H1 (cell line): Measurements from ENCODE around the gene ADH1A. TPM values are rescaled to one million over a fixed set of nuclear protein-coding genes. Genes with fewer than 3 reads are reported as not detected.
"Not testable (repeated sequence)": the region's sequence is repeated elsewhere in the genome, so short reads cannot be mapped to it uniquely, and the experiment has no call there.

Experiments used
- CTCF ChIA-PET: fragments of 300-600 bp; sonication (Branson Sonifier 250); formaldehyde crosslinking; loops from one replicate; lab custom pipeline; 2021; ENCODE audit not compliant: partially characterized antibody; lab: Charles Lee
- POLR2A ChIA-PET: fragments of 300-600 bp; sonication (Branson Sonifier 250); formaldehyde crosslinking; loops from one replicate; lab custom pipeline; 2021; ENCODE audit warnings: inconsistent platforms; ENCODE audit not compliant: partially characterized antibody; lab: Charles Lee
- DNase-seq, 2 experiments: peaks; one replicate each; pipeline versions ENCODE4 v3.0.0 to v3.0.0-alpha.2; 2010 to 2022; ENCODE audit warnings: low spot score in 2 of 2, low read depth in 1 of 2, mixed read lengths in 1 of 2
- FAIRE-seq: peaks from 2 replicates; lab custom pipeline; 2011; peaks lifted over from hg19 to GRCh38; lab: Jason Lieb, UNC
- H2AFZ ChIP-seq: 2 replicates; pipeline ENCODE4 v1.8.1; 2012; ENCODE audit warnings: low read length, inconsistent platforms
- H2AK5ac ChIP-seq: 2 replicates; pipeline ENCODE4 v1.6.1; 2013; ENCODE audit warnings: low read depth, low read length
- H2BK120ac ChIP-seq: replicated peaks from 2 replicates; pipeline ENCODE3; 2013; ENCODE audit warnings: low read depth, low read length, inconsistent platforms
- H2BK12ac ChIP-seq: 2 replicates; pipeline ENCODE4 v1.6.1; 2013; ENCODE audit warnings: low read depth, low read length
- H2BK15ac ChIP-seq: 2 replicates; pipeline ENCODE4 v1.6.1; 2013; ENCODE audit warnings: low read length
- H2BK20ac ChIP-seq: 2 replicates; pipeline ENCODE4 v1.6.1; 2013; ENCODE audit warnings: low read length
- H2BK5ac ChIP-seq: 2 replicates; pipeline ENCODE4 v1.6.1; 2013; ENCODE audit warnings: low read depth, low read length
- H3K14ac ChIP-seq: 2 replicates; pipeline ENCODE4 v1.6.1; 2013; ENCODE audit warnings: inconsistent platforms; ENCODE audit not compliant: insufficient read length
- H3K18ac ChIP-seq: 2 replicates; pipeline ENCODE4 v1.6.1; 2013; ENCODE audit warnings: low read length; ENCODE audit errors: extremely low read depth
- H3K23ac ChIP-seq: 2 replicates; pipeline ENCODE4 v1.6.1; 2013; ENCODE audit warnings: inconsistent platforms; ENCODE audit not compliant: insufficient read length
- H3K23me2 ChIP-seq: 2 replicates; pipeline ENCODE4 v1.6.1; 2013; ENCODE audit warnings: low read depth, low read length
- H3K27ac ChIP-seq: 2 replicates; pipeline ENCODE4 v1.6.1; 2011; ENCODE audit warnings: low read depth, low read length, inconsistent platforms
- H3K27me3 ChIP-seq, 4 experiments: replicated peaks in 1 of 4; 1 replicate in 1 of 4; 2 replicates in 3 of 4; pipeline versions ENCODE4 v1.6.1 to v1.8.1; 2011 to 2013; ENCODE audit warnings: low read length in 3 of 4, mild to moderate bottlenecking in 3 of 4, inconsistent platforms in 2 of 4, mixed read lengths in 2 of 4, moderate library complexity in 1 of 4; ENCODE audit not compliant: control insufficient read depth in 3 of 4, insufficient read depth in 3 of 4; ENCODE audit errors: extremely low read depth in 1 of 4
- H3K36me3 ChIP-seq, 4 experiments: 2 replicates each; pipeline versions ENCODE4 v1.6.1 to v1.8.1; 2011 to 2013; ENCODE audit warnings: mild to moderate bottlenecking in 4 of 4, low read length in 3 of 4, moderate library complexity in 2 of 4, control low read depth in 1 of 4, inconsistent platforms in 1 of 4; ENCODE audit not compliant: insufficient read depth in 4 of 4, control insufficient read depth in 2 of 4
- H3K4ac ChIP-seq: replicated peaks from 2 replicates; pipeline ENCODE3; 2013; ENCODE audit warnings: low read length, low read depth, mixed read lengths, inconsistent platforms; ENCODE audit not compliant: insufficient read length
- H3K4me1 ChIP-seq, 4 experiments: replicated peaks in 1 of 4; 1 replicate in 1 of 4; 2 replicates in 3 of 4; pipeline versions ENCODE4 v1.6.1 to v1.8.1; 2011 to 2013; ENCODE audit warnings: low read length in 3 of 4, inconsistent platforms in 2 of 4, mixed read lengths in 1 of 4; ENCODE audit not compliant: insufficient read depth in 4 of 4, control insufficient read depth in 3 of 4
- H3K4me2 ChIP-seq, 2 experiments: 2 replicates each; pipeline versions ENCODE4 v1.6.1 to v1.8.1; 2011 to 2013; ENCODE audit warnings: low read depth in 2 of 2, low read length in 2 of 2, control low read depth in 1 of 2, inconsistent platforms in 1 of 2, mild to moderate bottlenecking in 1 of 2; ENCODE audit not compliant: insufficient read depth in 1 of 2
- H3K4me3 ChIP-seq, 4 experiments: fragments of 200-600, 300-600 bp in 1 of 4; sonication (generic), shearing (Covaris generic), sonication (Bioruptor Twin) in 1 of 4; 2 replicates each; pipeline versions ENCODE4 v1.5.1 to v1.8.1; 2011 to 2016; ENCODE audit warnings: low read length in 4 of 4, low read depth in 3 of 4, control low read depth in 2 of 4, inconsistent platforms in 2 of 4, mild to moderate bottlenecking in 2 of 4, mixed read lengths in 1 of 4, moderate library complexity in 1 of 4; ENCODE audit not compliant: insufficient read depth in 2 of 4; ENCODE audit errors: extremely low read depth in 1 of 4
- H3K56ac ChIP-seq: replicated peaks from 2 replicates; pipeline ENCODE3; 2013; ENCODE audit warnings: low read depth, mild to moderate bottlenecking, mixed read lengths, low read length, inconsistent platforms; ENCODE audit not compliant: insufficient read length
- H3K79me1 ChIP-seq: 2 replicates; pipeline ENCODE4 v1.6.1; 2013; ENCODE audit warnings: low read depth, low read length, control low read depth
- H3K79me2 ChIP-seq, 2 experiments: 2 replicates each; pipeline versions ENCODE4 v1.6.1 to v1.8.1; 2012 to 2013; ENCODE audit warnings: low read length in 2 of 2, mild to moderate bottlenecking in 2 of 2, inconsistent platforms in 1 of 2; ENCODE audit not compliant: insufficient read depth in 2 of 2, control insufficient read depth in 1 of 2
- H3K9ac ChIP-seq, 4 experiments: replicated peaks in 1 of 4; 1 replicate in 1 of 4; 2 replicates in 3 of 4; pipeline versions ENCODE4 v1.6.1 to v1.8.1; 2011 to 2013; ENCODE audit warnings: low read depth in 3 of 4, low read length in 3 of 4, control low read depth in 2 of 4, mild to moderate bottlenecking in 2 of 4, moderate library complexity in 2 of 4, inconsistent platforms in 1 of 4; ENCODE audit errors: extremely low read depth in 1 of 4
- H3K9me3 ChIP-seq, 2 experiments: 2 replicates each; pipeline versions ENCODE4 v1.6.1 to v1.8.1; 2012 to 2013; ENCODE audit warnings: mild to moderate bottlenecking in 2 of 2, moderate library complexity in 2 of 2, control low read depth in 1 of 2, inconsistent platforms in 1 of 2, low read depth in 1 of 2, low read length in 1 of 2, mixed read lengths in 1 of 2; ENCODE audit not compliant: insufficient read depth in 2 of 2
- H4K20me1 ChIP-seq, 2 experiments: replicated peaks in 1 of 2; 2 replicates each; pipeline versions ENCODE3 to v1.8.1; 2011 to 2013; ENCODE audit warnings: inconsistent platforms in 2 of 2, low read length in 2 of 2, mild to moderate bottlenecking in 1 of 2; ENCODE audit not compliant: insufficient read depth in 2 of 2, control insufficient read depth in 1 of 2
- H4K5ac ChIP-seq: 2 replicates; pipeline ENCODE4 v1.6.1; 2013; ENCODE audit warnings: low read length, low read depth, mixed read lengths, inconsistent platforms; ENCODE audit not compliant: insufficient read length
- H4K8ac ChIP-seq: 2 replicates; pipeline ENCODE4 v1.8.0; 2013; ENCODE audit warnings: mild to moderate bottlenecking, moderate library complexity, low read length, inconsistent platforms; ENCODE audit not compliant: insufficient read depth; ENCODE audit errors: extremely low read depth
- H4K91ac ChIP-seq: replicated peaks from 2 replicates; pipeline ENCODE3; 2013; ENCODE audit warnings: low read length, mixed read lengths, inconsistent platforms; ENCODE audit not compliant: insufficient read length
- WGBS, 2 experiments: shearing (Covaris generic) in 1 of 2; methylation state at CpG; one replicate each; pipeline versions ENCODE4 v1.1.6 to v1.1.7; 2013 to 2015; ENCODE audit warnings: low lambda C conversion rate in 2 of 2, mixed read lengths in 2 of 2, inconsistent platforms in 1 of 2, low coverage in 1 of 2, missing lambda C conversion rate in 1 of 2; ENCODE audit not compliant: insufficient replicate concordance in 2 of 2, insufficient coverage in 1 of 2, insufficient read length in 1 of 2; ENCODE audit errors: extremely low coverage in 1 of 2, missing lambda C conversion rate in 1 of 2; 5-methylcytosine and 5-hydroxymethylcytosine counted together
- polyA plus RNA-seq, 7 experiments: library from polyadenylated mRNA; depleted of rRNA in 3 of 7; stranded (reverse) in 5 of 7; unstranded in 2 of 7; fragments of >200 nt in 5 of 7; fragments of 200-250 nt in 2 of 7; gene quantifications; 1 replicate in 5 of 7; 2 replicates in 1 of 7; 4 replicates in 1 of 7; pipeline versions ENCODE4 v1.2.1 to v1.2.3, GENCODE V29; 2011 to 2013; ENCODE audit warnings: missing spikeins in 2 of 7, mixed read lengths in 2 of 7
- total RNA-seq: library from RNA; stranded (reverse); fragmentation: NEBNext Ultra II Directional; extraction: Animal tissue kit (Norgen Biotek cat#: 25700); gene quantifications from 2 replicates; pipeline ENCODE4 v1.2.1, GENCODE V29; 2021

Gene ADH1A
- total and polyA plus RNA-seq, 2 of the 8 experiments (the other 6 are each of a cell fraction or from before 2014, with no cell fraction given), result not detected

GRCh38 chr4:99227646-99228045 lies 63.1 kb downstream of the ADH1A start:
- H3K23me2 ChIP-seq, H2AK5ac ChIP-seq, H4K5ac ChIP-seq, POLR2A ChIA-PET, H3K4me2 ChIP-seq, H2AFZ ChIP-seq, H3K4me3 ChIP-seq, H3K79me2 ChIP-seq, H3K14ac ChIP-seq, H3K18ac ChIP-seq, DNase-seq, FAIRE-seq, H2BK5ac ChIP-seq, H3K4ac ChIP-seq, H3K79me1 ChIP-seq, H3K27ac ChIP-seq, H4K91ac ChIP-seq, H4K20me1 ChIP-seq, H3K36me3 ChIP-seq, H4K8ac ChIP-seq, H3K4me1 ChIP-seq, H2BK20ac ChIP-seq, H3K9ac ChIP-seq, H3K27me3 ChIP-seq, H3K9me3 ChIP-seq, H2BK15ac ChIP-seq, H3K23ac ChIP-seq, H2BK12ac ChIP-seq, H2BK120ac ChIP-seq, H3K56ac ChIP-seq: not testable (repeated sequence)
- CTCF ChIA-PET, result interaction anchor here (1.4 kb wide), 1 partner anchor 178 kb away, joined by 3 read pairs; no protein-coding TSS in a partner anchor
- 93% methylated on average over 4 of the region's 4 CpGs; no CpG with 5 or more reads in 1 of the 2 experiments for WGBS, 2 experiments

Other genes starting within 250 kb of the ADH1A start
- 322 and 327 TPM in 2 replicates for gene ADH5, start 202.2 kb downstream of the ADH1A start, total RNA-seq
- gene ADH5, start 202.2 kb downstream of the ADH1A start, polyA plus RNA-seq (2011; rRNA removed), result 139 and 223 TPM in 2 replicates
- not detected in 2 replicates for gene ADH4, start 146.7 kb downstream of the ADH1A start, total RNA-seq
- not detected in 2 replicates for gene ADH4, start 146.7 kb downstream of the ADH1A start, polyA plus RNA-seq (2011; rRNA removed)
- not detected in 2 replicates for gene ADH6, start 71.7 kb downstream of the ADH1A start, total RNA-seq
- 0.06 TPM in 1 of 2 replicates, not detected in the other for gene ADH6, start 71.7 kb downstream of the ADH1A start, polyA plus RNA-seq (2011; rRNA removed)
- not detected in 2 replicates for gene ADH1B, start 30.4 kb upstream of the ADH1A start, total RNA-seq
- not detected in 2 replicates for gene ADH1B, start 30.4 kb upstream of the ADH1A start, polyA plus RNA-seq (2011; rRNA removed)
- gene ADH1C, start 61.8 kb upstream of the ADH1A start, total RNA-seq, result not detected in 2 replicates
- not detected in 2 replicates for gene ADH1C, start 61.8 kb upstream of the ADH1A start, polyA plus RNA-seq (2011; rRNA removed)
- not detected in 2 replicates for gene ADH7, start 144.4 kb upstream of the ADH1A start, total RNA-seq
- gene ADH7, start 144.4 kb upstream of the ADH1A start, polyA plus RNA-seq (2011; rRNA removed), result not detected in 2 replicates
- not detected in 2 replicates for gene C4orf17, start 220.0 kb upstream of the ADH1A start, total RNA-seq
- not detected in 2 replicates for gene C4orf17, start 220.0 kb upstream of the ADH1A start, polyA plus RNA-seq (2011; rRNA removed)